Measurements from ENCODE around the gene BCAP29.

Gene BCAP29

GRCh38 chr7:107660381-107661080, 80.5 kb downstream of the BCAP29 start, which contains the start of gene SLC26A4:
Gene SLC26A4 (plus strand): TSS chr7:107660828. CDS start chr7:107661642, 814 bp downstream.
- POLR2A ChIA-PET (ENCODE audit: low non-redundant PET): no interaction called here
- TF ChIP-seq, protein P1, sequence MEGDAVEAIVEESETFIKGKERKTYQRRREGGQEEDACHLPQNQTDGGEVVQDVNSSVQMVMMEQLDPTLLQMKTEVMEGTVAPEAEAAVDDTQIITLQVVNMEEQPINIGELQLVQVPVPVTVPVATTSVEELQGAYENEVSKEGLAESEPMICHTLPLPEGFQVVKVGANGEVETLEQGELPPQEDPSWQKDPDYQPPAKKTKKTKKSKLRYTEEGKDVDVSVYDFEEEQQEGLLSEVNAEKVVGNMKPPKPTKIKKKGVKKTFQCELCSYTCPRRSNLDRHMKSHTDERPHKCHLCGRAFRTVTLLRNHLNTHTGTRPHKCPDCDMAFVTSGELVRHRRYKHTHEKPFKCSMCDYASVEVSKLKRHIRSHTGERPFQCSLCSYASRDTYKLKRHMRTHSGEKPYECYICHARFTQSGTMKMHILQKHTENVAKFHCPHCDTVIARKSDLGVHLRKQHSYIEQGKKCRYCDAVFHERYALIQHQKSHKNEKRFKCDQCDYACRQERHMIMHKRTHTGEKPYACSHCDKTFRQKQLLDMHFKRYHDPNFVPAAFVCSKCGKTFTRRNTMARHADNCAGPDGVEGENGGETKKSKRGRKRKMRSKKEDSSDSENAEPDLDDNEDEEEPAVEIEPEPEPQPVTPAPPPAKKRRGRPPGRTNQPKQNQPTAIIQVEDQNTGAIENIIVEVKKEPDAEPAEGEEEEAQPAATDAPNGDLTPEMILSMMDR (conservative IDR thresholded peaks at IDR 0.05; ENCODE audit: low read depth): no peak
- H3K27ac ChIP-seq: no peak within 1 kb of the TSS
- CTCF ChIA-PET: no interaction called here
- DNase-seq (ENCODE audit: low spot score): no peak

DNA sequence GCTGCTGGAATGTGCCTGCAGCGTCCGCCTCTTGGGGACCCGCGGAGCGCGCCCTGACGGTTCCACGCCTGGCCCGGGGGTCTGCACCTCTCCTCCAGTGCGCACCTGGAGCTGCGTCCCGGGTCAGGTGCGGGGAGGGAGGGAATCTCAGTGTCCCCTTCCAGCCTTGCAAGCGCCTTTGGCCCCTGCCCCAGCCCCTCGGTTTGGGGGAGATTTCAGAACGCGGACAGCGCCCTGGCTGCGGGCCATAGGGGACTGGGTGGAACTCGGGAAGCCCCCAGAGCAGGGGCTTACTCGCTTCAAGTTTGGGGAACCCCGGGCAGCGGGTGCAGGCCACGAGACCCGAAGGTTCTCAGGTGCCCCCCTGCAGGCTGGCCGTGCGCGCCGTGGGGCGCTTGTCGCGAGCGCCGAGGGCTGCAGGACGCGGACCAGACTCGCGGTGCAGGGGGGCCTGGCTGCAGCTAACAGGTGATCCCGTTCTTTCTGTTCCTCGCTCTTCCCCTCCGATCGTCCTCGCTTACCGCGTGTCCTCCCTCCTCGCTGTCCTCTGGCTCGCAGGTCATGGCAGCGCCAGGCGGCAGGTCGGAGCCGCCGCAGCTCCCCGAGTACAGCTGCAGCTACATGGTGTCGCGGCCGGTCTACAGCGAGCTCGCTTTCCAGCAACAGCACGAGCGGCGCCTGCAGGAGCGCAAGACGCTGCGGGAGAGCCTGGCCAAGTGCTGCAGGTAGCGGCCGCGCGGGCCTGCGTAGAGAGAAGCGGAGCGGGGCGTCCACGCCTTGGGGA, 81.2 kb downstream of the BCAP29 start:
- peak; percentile 17 for DNase-seq (ENCODE audit: low spot score)
- TF ChIP-seq, protein P1 (conservative IDR thresholded peaks at IDR 0.05; ENCODE audit: low read depth): 0 out of 2 replicates have a peak, but pooled peaks have one; percentile 21
- ChIA-PET POLR2A (ENCODE audit: low non-redundant PET) (no interaction called here), CTCF (no interaction called here)
- H3K27ac ChIP-seq: no peak overlapping the region

DNA sequence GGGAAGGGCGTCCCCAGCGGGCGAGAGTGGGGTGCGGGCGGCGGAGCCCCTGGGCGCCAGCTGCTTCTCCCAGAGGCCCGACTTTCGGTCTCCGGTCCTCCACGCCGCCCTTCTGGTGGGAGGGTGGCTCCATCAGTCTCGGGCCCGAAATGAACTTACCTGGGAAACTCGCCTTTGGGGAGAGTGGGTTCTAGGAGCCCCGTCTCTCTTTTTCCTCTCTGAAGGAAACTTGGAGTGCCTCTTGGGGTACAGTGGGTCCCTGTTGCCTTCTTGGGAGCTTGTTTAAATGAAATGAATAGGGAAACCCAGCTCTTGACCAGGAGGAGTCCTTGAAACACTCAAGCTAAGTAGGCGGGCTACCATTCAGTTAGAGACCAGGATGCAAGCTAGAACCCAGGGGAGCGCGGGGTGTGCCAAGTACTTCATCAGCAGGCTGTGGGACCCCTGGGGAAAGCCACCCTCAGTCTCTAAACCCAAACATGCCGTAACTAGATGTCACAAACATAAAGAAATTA, 81.9 kb downstream of the BCAP29 start:
- ChIA-PET POLR2A (ENCODE audit: low non-redundant PET) (no interaction called here), CTCF (no interaction called here)

DNA sequence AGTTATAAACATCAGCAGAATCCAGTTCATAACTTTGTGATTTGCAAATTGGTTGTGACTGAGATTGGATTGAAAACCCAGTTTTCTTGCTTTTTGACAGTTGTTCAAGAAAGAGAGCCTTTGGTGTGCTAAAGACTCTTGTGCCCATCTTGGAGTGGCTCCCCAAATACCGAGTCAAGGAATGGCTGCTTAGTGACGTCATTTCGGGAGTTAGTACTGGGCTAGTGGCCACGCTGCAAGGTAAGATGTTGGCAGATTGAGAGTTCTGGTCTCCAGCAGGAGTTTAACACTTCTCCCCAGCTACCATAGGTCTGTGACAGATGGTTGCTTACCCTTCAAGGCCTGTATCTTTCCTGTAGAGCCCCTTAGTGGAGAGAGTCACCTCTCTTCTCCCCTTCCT, 83.2 kb downstream of the BCAP29 start:
- ChIA-PET CTCF (no interaction called here), POLR2A (ENCODE audit: low non-redundant PET) (interaction anchor here (0.5 kb wide), 1 partner anchor 66 kb away, joined by 3 read pairs; no protein-coding TSS in a partner anchor)
- TF ChIP-seq, protein P1 (conservative IDR thresholded peaks at IDR 0.05; ENCODE audit: low read depth): no peak
- no peak overlapping the region for H3K27ac ChIP-seq
- DNase-seq (ENCODE audit: low spot score): no peak

More for the DNA sequence above, 81.9 kb downstream of the BCAP29 start:
- no peak for DNase-seq (ENCODE audit: low spot score)
- H3K27ac ChIP-seq: no peak overlapping the region
- TF ChIP-seq, protein P1 (conservative IDR thresholded peaks at IDR 0.05; ENCODE audit: low read depth): 0 out of 2 replicates have a peak, but pooled peaks have one; percentile 3

- ChIA-PET CTCF (no interaction called here), POLR2A (ENCODE audit: low non-redundant PET) (no interaction called here)
- no peak overlapping the region for H3K27ac ChIP-seq
- TF ChIP-seq, protein P1 (conservative IDR thresholded peaks at IDR 0.05; ENCODE audit: low read depth): no peak
- no peak for DNase-seq (ENCODE audit: low spot score)
Observed at GRCh38 chr7:107666790-107667189, 86.7 kb downstream of the BCAP29 start.

DNA sequence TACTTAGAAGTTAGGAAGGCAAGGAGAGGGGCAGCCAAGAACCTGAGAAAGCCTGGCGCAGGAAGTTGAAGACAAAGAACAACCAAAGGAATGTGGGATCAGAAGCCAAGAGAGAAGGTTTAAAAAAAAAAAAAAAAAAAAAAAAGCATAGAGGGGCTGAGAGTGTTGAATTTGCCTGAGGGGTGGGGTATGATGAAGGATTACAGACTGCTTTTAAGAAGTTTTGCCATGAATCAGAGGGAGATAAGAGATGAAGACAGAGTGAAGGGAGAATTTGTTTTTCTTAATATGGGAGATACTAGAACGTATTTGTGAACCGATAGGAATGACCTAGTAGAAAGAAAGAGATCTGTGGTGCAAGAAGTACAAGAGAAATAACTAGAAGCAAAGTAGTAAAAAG, 87.3 kb downstream of the BCAP29 start:
- ChIA-PET POLR2A (ENCODE audit: low non-redundant PET) (no interaction called here), CTCF (no interaction called here)
- TF ChIP-seq, protein P1 (conservative IDR thresholded peaks at IDR 0.05; ENCODE audit: low read depth): no peak

More for the DNA sequence above, 87.3 kb downstream of the BCAP29 start:
- H3K27ac ChIP-seq: no peak overlapping the region
- no peak for DNase-seq (ENCODE audit: low spot score)
